Karpas-422 (cell line): ENCODE results near the gene TMEM128. TPM values are rescaled to one million over a fixed set of nuclear protein-coding genes. Genes with fewer than 3 reads are reported as not detected.

Experiments
- DNase-seq: peaks from one replicate; pipeline ENCODE4 v3.0.0-alpha.2; 2015
- H2AFZ ChIP-seq: fragments of 200-600 bp; sonication (generic); 2 replicates; pipeline ENCODE4 v1.6.1; 2014; ENCODE audit warnings: antibody characterized with exemption, low read length, mixed read lengths
- H3K27ac ChIP-seq: fragments of 200-600 bp; sonication (generic); 2 replicates; pipeline ENCODE4 v1.5.1; 2014; ENCODE audit warnings: mild to moderate bottlenecking, low read length, moderate library complexity
- H3K27me3 ChIP-seq: fragments of 200-600 bp; sonication (generic); 2 replicates; pipeline ENCODE4 v1.6.1; 2014; ENCODE audit warnings: low read length, mixed read lengths
- H3K36me3 ChIP-seq: fragments of 200-600 bp; sonication (generic); 2 replicates; pipeline ENCODE4 v1.6.1; 2014; ENCODE audit warnings: low read length, mixed read lengths; ENCODE audit not compliant: insufficient read depth
- H3K4me1 ChIP-seq: fragments of 200-600 bp; sonication (generic); 2 replicates; pipeline ENCODE4 v1.6.1; 2014; ENCODE audit warnings: mild to moderate bottlenecking, low read length, mixed read lengths
- H3K4me2 ChIP-seq: fragments of 200-600 bp; sonication (generic); 2 replicates; pipeline ENCODE4 v1.6.1; 2014; ENCODE audit warnings: low read length, low read depth, mild to moderate bottlenecking; ENCODE audit not compliant: poor library complexity, severe bottlenecking
- H3K4me3 ChIP-seq: fragments of 200-600 bp; sonication (generic); 2 replicates; pipeline ENCODE4 v1.5.1; 2014; ENCODE audit warnings: mild to moderate bottlenecking, antibody characterized with exemption, low read length, mixed read lengths
- H3K79me2 ChIP-seq: fragments of 200-600 bp; sonication (generic); 2 replicates; pipeline ENCODE4 v1.6.1; 2014; ENCODE audit warnings: mild to moderate bottlenecking, low read length, mixed read lengths
- H3K9ac ChIP-seq: fragments of 200-600 bp; sonication (generic); 2 replicates; pipeline ENCODE4 v1.6.0; 2014; ENCODE audit warnings: low read length
- H3K9me2 ChIP-seq: fragments of 200-600 bp; sonication (generic), shearing (Covaris generic); replicated peaks from 2 replicates; pipeline ENCODE4 v1.6.0; 2014; ENCODE audit warnings: mild to moderate bottlenecking, low read length, moderate library complexity; ENCODE audit not compliant: insufficient read depth
- H3K9me3 ChIP-seq: fragments of 300-700, 200-600 bp; sonication (generic); 2 replicates; pipeline ENCODE4 v1.6.1; 2014; ENCODE audit warnings: low read length, mixed read lengths
- H4K20me1 ChIP-seq: fragments of 200-600 bp; sonication (generic); 2 replicates; pipeline ENCODE4 v1.6.1; 2014; ENCODE audit warnings: mild to moderate bottlenecking, antibody characterized with exemption, low read length, low read depth; ENCODE audit not compliant: insufficient read depth
- total RNA-seq: library from RNA; depleted of rRNA; stranded (reverse); fragments of >200 nt; shearing (Covaris generic); gene quantifications from 2 replicates; pipeline ENCODE4 v1.2.3, GENCODE V29; 2014; ENCODE audit warnings: low replicate concordance

Gene TMEM128
- total RNA-seq, 1 experiment from 2014 or later, result 30.9 TPM

DNA sequence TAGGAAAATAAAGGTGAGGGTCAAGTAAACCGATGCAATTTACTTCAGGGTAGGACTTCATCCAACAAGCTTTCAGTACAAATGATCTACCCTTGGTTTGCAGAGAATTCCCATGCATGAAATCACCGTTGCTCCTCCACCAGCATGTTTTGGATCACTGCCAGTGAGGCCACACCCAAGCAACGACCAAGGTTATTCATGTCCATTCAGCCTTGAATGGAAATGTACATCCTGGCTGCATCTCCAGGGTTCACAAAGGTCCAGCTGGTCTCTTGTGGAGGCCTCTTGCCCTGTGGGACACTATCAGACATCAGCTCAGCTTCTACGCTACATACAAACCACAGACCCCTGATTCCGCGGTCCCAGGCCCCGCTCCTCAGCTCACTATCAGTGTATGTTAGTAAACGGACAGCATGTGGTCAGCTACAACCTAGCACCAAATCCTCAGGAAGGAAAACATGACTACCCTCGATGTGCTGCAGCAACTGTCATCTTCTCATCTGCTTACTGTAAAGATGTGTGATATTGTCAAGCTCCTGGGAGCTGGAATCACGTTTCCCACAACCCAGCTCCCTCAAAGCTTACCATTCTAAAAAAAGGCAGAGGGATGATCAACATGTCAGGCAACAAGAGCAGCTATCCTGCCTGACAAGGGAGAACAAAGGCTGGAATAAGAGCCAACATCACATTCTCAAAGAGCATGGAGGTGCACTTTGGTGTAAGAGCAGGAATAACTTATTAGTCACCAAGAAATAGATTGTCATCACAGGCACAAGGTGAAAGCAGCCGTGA, 37.0 kb upstream of the TMEM128 start:
- Histone ChIP-seq H3K27me3 (no peaks in the 10 kb centered on the region), H3K36me3 (peaks cover 47% of the 10 kb centered on the region; the same call in 1 of the 2 replicates), H3K9ac (no peak overlapping the region), H3K27ac (no peak overlapping the region), H4K20me1 (peaks cover 17% of the 10 kb centered on the region; the same call in 1 of the 2 replicates), H3K9me3 (no peaks in the 10 kb centered on the region), H3K4me2 (no peak overlapping the region), H3K4me3 (no peak overlapping the region), H3K4me1 (peaks cover 14% of the 10 kb centered on the region), H3K79me2 (peaks cover 61% of the 10 kb centered on the region), H2AFZ (no peak overlapping the region), H3K9me2 (no peaks in the 10 kb centered on the region)
- no peak for DNase-seq

DNA sequence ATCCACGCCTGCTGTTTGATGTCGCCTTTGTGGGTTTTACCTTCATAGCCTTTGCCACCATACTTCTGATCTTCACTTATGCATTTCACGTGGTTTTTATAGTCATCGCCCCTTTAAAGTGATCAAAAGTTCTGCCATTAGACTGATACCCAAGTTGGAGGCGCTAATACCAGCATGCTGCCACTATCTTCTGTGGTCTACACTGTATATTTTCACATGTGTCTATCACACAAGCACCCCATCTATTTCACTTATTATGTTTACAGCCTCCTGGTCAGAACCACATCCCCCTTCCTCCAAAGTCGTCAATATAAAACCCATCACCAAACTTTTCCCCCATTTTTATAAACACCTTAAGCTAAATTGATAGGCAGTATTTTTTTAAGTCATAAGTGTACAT, 33.8 kb upstream of the TMEM128 start:
- Histone ChIP-seq H3K4me2 (no peak overlapping the region), H3K9me2 (no peaks in the 10 kb centered on the region), H3K4me1 (no peaks in the 10 kb centered on the region), H3K4me3 (no peak overlapping the region), H3K9ac (no peak overlapping the region), H4K20me1 (0 out of 2 replicates have a peak, but pooled peaks cover 3% of the 10 kb centered on the region), H3K27ac (no peak overlapping the region), H3K79me2 (peaks cover 32% of the 10 kb centered on the region), H3K36me3 (peaks cover 59% of the 10 kb centered on the region; the same call in 1 of the 2 replicates), H3K27me3 (no peaks in the 10 kb centered on the region), H3K9me3 (no peaks in the 10 kb centered on the region), H2AFZ (no peak overlapping the region)
- no peak for DNase-seq

DNA sequence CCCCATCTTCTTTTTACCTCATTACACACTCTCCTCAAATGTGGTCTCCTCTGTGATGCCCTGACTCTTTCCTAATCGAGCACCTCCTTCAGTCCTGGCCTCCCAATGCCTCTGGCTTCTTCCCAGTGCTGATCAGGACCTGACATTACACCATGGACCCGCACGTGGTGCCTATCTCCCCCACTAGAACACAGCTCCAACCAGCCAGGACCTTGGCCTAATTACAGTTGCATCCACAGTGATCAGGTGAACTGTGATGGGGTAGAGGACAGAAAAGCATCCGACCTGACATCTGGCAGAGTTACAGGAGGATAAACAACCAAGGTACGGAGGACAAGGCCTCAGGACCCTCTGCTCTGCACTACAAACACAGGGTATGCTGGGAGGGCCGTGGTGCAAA, 29.5 kb upstream of the TMEM128 start:
- no peak overlapping the region for H3K9ac ChIP-seq
- H3K4me3 ChIP-seq, result no peak overlapping the region
- no peak overlapping the region for H3K27ac ChIP-seq
- H3K27me3 ChIP-seq, result no peaks in the 10 kb centered on the region
- DNase-seq, result no peak
- no peaks in the 10 kb centered on the region for H3K9me3 ChIP-seq
- no peaks in the 10 kb centered on the region for H4K20me1 ChIP-seq
- H3K79me2 ChIP-seq, result 0 out of 2 replicates have a peak, but pooled peaks cover 3% of the 10 kb centered on the region
- no peak overlapping the region for H2AFZ ChIP-seq
- H3K36me3 ChIP-seq, result peaks cover 29% of the 10 kb centered on the region; the same call in 1 of the 2 replicates
- H3K9me2 ChIP-seq, result no peaks in the 10 kb centered on the region
- H3K4me2 ChIP-seq, result no peak overlapping the region
- H3K4me1 ChIP-seq, result no peaks in the 10 kb centered on the region

- H3K9me2 ChIP-seq, result no peaks in the 10 kb centered on the region
- H3K79me2 ChIP-seq, result 0 out of 2 replicates have a peak, but pooled peaks cover 3% of the 10 kb centered on the region
- H3K9me3 ChIP-seq, result no peaks in the 10 kb centered on the region
- no peaks in the 10 kb centered on the region for H3K27me3 ChIP-seq
- DNase-seq, result no peak
- no peak overlapping the region for H3K4me2 ChIP-seq
- H3K36me3 ChIP-seq, result peaks cover 35% of the 10 kb centered on the region; the same call in 1 of the 2 replicates
- no peak overlapping the region for H3K4me3 ChIP-seq
- no peaks in the 10 kb centered on the region for H4K20me1 ChIP-seq
- no peak overlapping the region for H3K27ac ChIP-seq
- H3K4me1 ChIP-seq, result no peaks in the 10 kb centered on the region
- H3K9ac ChIP-seq, result no peak overlapping the region
- no peak overlapping the region for H2AFZ ChIP-seq
Measured at GRCh38 chr4:4274226-4274625, 26.2 kb upstream of the TMEM128 start.

DNA sequence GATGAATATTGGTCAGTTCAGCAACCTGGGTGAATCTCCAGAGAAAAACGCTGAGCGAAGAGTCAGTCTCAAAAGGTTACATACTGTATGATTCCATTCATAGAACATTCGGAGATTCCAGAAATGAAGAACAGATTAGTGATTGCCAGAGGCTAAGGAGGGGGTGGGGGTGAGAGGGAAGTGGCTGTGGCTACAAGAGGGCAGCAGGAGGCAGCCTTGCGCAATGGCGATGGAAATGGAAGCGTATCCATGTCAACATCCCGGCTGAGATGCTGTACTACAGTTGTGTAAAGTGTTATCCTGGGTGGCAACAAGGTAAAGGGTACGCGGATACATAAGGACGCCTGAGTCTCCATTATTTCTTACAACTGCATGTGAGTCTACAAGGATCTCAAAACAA, 23.9 kb upstream of the TMEM128 start:
- Histone ChIP-seq H4K20me1 (no peaks in the 10 kb centered on the region), H3K4me3 (no peak overlapping the region), H2AFZ (no peak overlapping the region), H3K79me2 (no peaks in the 10 kb centered on the region), H3K27me3 (no peaks in the 10 kb centered on the region), H3K4me2 (no peak overlapping the region), H3K9ac (no peak overlapping the region), H3K9me2 (no peaks in the 10 kb centered on the region), H3K9me3 (no peaks in the 10 kb centered on the region), H3K36me3 (peaks cover 33% of the 10 kb centered on the region), H3K4me1 (no peaks in the 10 kb centered on the region), H3K27ac (no peak overlapping the region)
- no peak for DNase-seq

GRCh38 chr4:4270529-4270928, 22.5 kb upstream of the TMEM128 start:
- H3K27me3 ChIP-seq, result no peaks in the 10 kb centered on the region
- H3K9ac ChIP-seq, result no peak overlapping the region
- DNase-seq, result no peak
- H3K4me1 ChIP-seq, result no peaks in the 10 kb centered on the region
- H3K79me2 ChIP-seq, result no peaks in the 10 kb centered on the region
- no peaks in the 10 kb centered on the region for H3K9me2 ChIP-seq
- no peak overlapping the region for H3K4me2 ChIP-seq
- peaks cover 33% of the 10 kb centered on the region for H3K36me3 ChIP-seq
- no peak overlapping the region for H3K4me3 ChIP-seq
- no peaks in the 10 kb centered on the region for H3K9me3 ChIP-seq
- no peaks in the 10 kb centered on the region for H4K20me1 ChIP-seq
- no peak overlapping the region for H3K27ac ChIP-seq
- no peak overlapping the region for H2AFZ ChIP-seq

DNA sequence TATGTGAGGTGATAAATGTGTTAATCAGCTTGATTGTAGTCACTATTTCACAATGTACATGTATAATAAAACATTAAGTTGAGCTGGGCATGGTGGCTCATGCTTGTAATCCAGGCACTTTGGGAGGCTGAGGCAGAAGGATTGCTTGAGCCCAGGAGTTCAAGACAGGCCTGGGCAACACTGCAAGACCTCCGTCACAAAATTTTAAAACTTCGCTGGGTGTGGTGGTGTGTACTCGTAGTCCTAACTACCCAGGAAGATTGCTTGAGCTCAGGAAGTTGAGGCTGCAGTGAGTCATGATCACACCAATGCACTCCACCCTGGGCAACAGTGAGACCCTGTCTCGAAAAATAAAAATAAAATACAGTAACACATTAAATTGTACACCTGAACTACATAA, 21.8 kb upstream of the TMEM128 start:
- Histone ChIP-seq H3K27me3 (no peaks in the 10 kb centered on the region), H3K4me3 (no peak overlapping the region), H3K9me3 (no peaks in the 10 kb centered on the region), H3K9me2 (no peaks in the 10 kb centered on the region), H3K36me3 (peaks cover 33% of the 10 kb centered on the region), H2AFZ (no peak overlapping the region), H3K4me2 (no peak overlapping the region), H4K20me1 (no peaks in the 10 kb centered on the region), H3K4me1 (no peaks in the 10 kb centered on the region), H3K27ac (no peak overlapping the region), H3K9ac (no peak overlapping the region), H3K79me2 (no peaks in the 10 kb centered on the region)
- no peak for DNase-seq

DNA sequence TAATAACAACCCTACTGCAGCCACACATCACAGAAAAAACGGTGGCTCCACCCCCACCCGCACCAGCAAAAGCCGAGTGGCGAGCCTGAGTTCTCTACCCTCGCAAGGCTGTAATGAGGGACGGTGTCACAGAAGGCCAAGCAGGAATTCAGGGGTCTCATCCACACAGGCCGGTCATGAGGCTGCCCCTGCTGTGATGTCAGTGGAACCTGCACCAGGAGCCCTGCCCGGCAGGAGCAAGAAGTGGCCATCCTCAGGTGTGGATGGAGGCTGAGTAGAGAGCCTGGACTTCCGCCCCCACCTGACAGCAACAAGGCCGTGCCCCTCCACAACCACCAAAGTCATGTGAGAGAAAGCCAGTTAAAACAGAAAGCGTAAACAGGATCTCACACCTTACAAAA, 21.3 kb upstream of the TMEM128 start:
- no peaks in the 10 kb centered on the region for H3K4me1 ChIP-seq
- H3K4me3 ChIP-seq, result no peak overlapping the region
- no peaks in the 10 kb centered on the region for H3K9me2 ChIP-seq
- H3K27ac ChIP-seq, result no peak overlapping the region
- H3K79me2 ChIP-seq, result no peaks in the 10 kb centered on the region
- H2AFZ ChIP-seq, result no peak overlapping the region
- H3K27me3 ChIP-seq, result no peaks in the 10 kb centered on the region
- H3K9me3 ChIP-seq, result no peaks in the 10 kb centered on the region
- no peaks in the 10 kb centered on the region for H4K20me1 ChIP-seq
- no peak overlapping the region for H3K9ac ChIP-seq
- H3K4me2 ChIP-seq, result no peak overlapping the region
- DNase-seq, result no peak
- peaks cover 33% of the 10 kb centered on the region for H3K36me3 ChIP-seq
